ENCODE data around the gene ACTMAP.

ACTMAP gene

GRCh38 chr19:40762754-40763470, 12.6 kb upstream of the ACTMAP start:
- Histone ChIP-seq H3K79me2 (ENCODE audit: insufficient read depth, low read length) (no peaks in the 10 kb centered on the region), H3K4me2 (ENCODE audit: low read length) (no peak overlapping the region), H3K9ac (ENCODE audit: low read length) (no peak overlapping the region), H3K36me3 (ENCODE audit: insufficient read depth, low read length) (peaks cover 99% of the 10 kb centered on the region), H3K4me3 (ENCODE audit: low read depth, low read length, poor library complexity, severe bottlenecking) (no peak overlapping the region), H4K20me1 (ENCODE audit: insufficient read depth, low read length) (no peaks in the 10 kb centered on the region), H3K27me3 (ENCODE audit: insufficient read depth, low read length) (no peaks in the 10 kb centered on the region), H3K27ac (ENCODE audit: low read depth, low read length, poor library complexity, severe bottlenecking) (no peak overlapping the region), H3K4me1 (ENCODE audit: insufficient read depth, low read length, severe bottlenecking) (no peaks in the 10 kb centered on the region), H2AFZ (ENCODE audit: low read length) (no peak overlapping the region), H3K9me2 (ENCODE audit: low read depth, low read length) (no peaks in the 10 kb centered on the region), H3F3A (ENCODE audit: insufficient read depth, low read length) (no peaks in the 10 kb centered on the region), H3K9me3 (ENCODE audit: low read length) (no peaks in the 10 kb centered on the region)
- no peak for TF ChIP-seq CTCF (IDR thresholded peaks at IDR 0.05; ENCODE audit: low read length)
- TF ChIP-seq EZH2 (IDR thresholded peaks at IDR 0.05; ENCODE audit: borderline replicate concordance, low read length) = no peak

GRCh38 chr19:40759352-40759751, 9.1 kb upstream of the ACTMAP start:
- no peak overlapping the region for H3K4me3 ChIP-seq (ENCODE audit: low read depth, low read length, poor library complexity, severe bottlenecking)
- peaks cover 97% of the 10 kb centered on the region for H3K36me3 ChIP-seq (ENCODE audit: insufficient read depth, low read length)
- H3K9me3 ChIP-seq (ENCODE audit: low read length) = no peaks in the 10 kb centered on the region
- no peaks in the 10 kb centered on the region for H4K20me1 ChIP-seq (ENCODE audit: insufficient read depth, low read length)
- H3F3A ChIP-seq (ENCODE audit: insufficient read depth, low read length) = no peaks in the 10 kb centered on the region
- no peaks in the 10 kb centered on the region for H3K9me2 ChIP-seq (ENCODE audit: low read depth, low read length)
- no peaks in the 10 kb centered on the region for H3K27me3 ChIP-seq (ENCODE audit: insufficient read depth, low read length)
- H3K79me2 ChIP-seq (ENCODE audit: insufficient read depth, low read length) = peaks cover 30% of the 10 kb centered on the region
- H3K27ac ChIP-seq (ENCODE audit: low read depth, low read length, poor library complexity, severe bottlenecking) = no peak overlapping the region
- no peak overlapping the region for H3K4me2 ChIP-seq (ENCODE audit: low read length)
- H2AFZ ChIP-seq (ENCODE audit: low read length) = no peak overlapping the region
- H3K4me1 ChIP-seq (ENCODE audit: insufficient read depth, low read length, severe bottlenecking) = peaks cover 27% of the 10 kb centered on the region
- no peak for TF ChIP-seq EZH2 (IDR thresholded peaks at IDR 0.05; ENCODE audit: borderline replicate concordance, low read length)
- no peak for TF ChIP-seq CTCF (IDR thresholded peaks at IDR 0.05; ENCODE audit: low read length)
- no peak overlapping the region for H3K9ac ChIP-seq (ENCODE audit: low read length)

GRCh38 chr19:40758491-40758890, 8.2 kb upstream of the ACTMAP start:
- Histone ChIP-seq H3K9ac (ENCODE audit: low read length) (no peak overlapping the region), H3K27me3 (ENCODE audit: insufficient read depth, low read length) (no peaks in the 10 kb centered on the region), H3K9me3 (ENCODE audit: low read length) (no peaks in the 10 kb centered on the region), H3K27ac (ENCODE audit: low read depth, low read length, poor library complexity, severe bottlenecking) (no peak overlapping the region), H3K4me1 (ENCODE audit: insufficient read depth, low read length, severe bottlenecking) (peaks cover 34% of the 10 kb centered on the region), H3K4me3 (ENCODE audit: low read depth, low read length, poor library complexity, severe bottlenecking) (no peak overlapping the region), H2AFZ (ENCODE audit: low read length) (no peak overlapping the region), H3K9me2 (ENCODE audit: low read depth, low read length) (no peaks in the 10 kb centered on the region), H3K4me2 (ENCODE audit: low read length) (no peak overlapping the region), H3K79me2 (ENCODE audit: insufficient read depth, low read length) (peaks cover 39% of the 10 kb centered on the region), H4K20me1 (ENCODE audit: insufficient read depth, low read length) (no peaks in the 10 kb centered on the region), H3K36me3 (ENCODE audit: insufficient read depth, low read length) (peaks cover 92% of the 10 kb centered on the region), H3F3A (ENCODE audit: insufficient read depth, low read length) (no peaks in the 10 kb centered on the region)
- TF ChIP-seq EZH2 (IDR thresholded peaks at IDR 0.05; ENCODE audit: borderline replicate concordance, low read length) (no peak), CTCF (IDR thresholded peaks at IDR 0.05; ENCODE audit: low read length) (no peak)
